Iris pigment epithelial cell (primary cell): ENCODE data around the gene MAGOH.
"Not testable (repeated sequence)": the region's sequence is repeated elsewhere in the genome, so short reads cannot be mapped to it uniquely, and the experiment has no call there.

Experiments used
- DNase-seq: peaks from one replicate; pipeline ENCODE4 v3.0.0-alpha.2; 2011; ENCODE audit warnings: low read depth

Gene MAGOH

DNA sequence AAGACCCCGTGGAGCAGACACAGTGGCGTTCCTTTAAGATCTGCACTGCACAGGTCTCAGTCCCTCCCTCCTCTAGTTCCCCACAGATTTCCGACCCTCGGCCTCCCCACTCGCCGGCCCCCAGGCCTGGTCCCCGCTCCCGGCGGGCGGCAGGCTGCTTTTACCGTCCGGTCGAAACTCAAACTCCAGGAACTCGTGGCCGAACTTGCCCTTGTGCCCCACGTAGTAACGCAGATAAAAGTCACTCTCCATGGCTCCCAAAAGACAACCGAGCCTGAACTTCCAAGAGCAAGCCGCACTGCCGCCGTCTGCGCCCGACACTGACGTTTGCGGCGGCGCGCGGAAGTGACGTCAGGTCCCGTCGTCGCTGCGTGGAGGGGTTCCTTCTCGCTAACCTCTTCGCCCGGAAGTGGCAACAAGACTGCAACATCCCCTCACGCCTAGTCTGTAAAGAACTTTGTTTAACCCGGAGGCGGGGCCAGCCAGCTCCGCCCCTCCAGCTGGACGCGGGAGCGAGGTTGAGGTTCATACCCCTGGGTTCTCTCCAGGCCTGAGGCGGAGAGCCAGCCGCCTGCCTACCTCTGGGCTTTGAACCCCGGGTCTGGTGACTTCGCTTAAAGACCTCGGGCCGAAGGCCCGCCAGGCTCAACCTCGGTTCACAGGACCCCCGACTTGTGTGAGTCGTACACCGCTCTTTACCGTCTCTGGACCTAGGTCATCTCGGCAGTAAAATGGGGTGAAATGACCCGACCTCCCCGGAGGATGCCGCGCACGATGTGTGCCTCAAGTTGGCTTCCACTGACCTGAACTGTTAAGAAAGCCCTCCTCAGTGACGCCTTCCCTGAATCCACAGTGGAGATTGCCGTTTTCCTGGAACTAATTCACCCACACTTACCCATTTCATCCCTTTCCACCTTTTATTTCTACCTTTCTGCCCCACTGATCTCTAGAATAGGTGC lies at the start of gene MAGOH:
Gene MAGOH, minus strand, starts transcription at position 322 of the 959 bp plus-strand sequence. Its CDS starts 70 bp downstream, at position 252.
- peak; percentile 97 for DNase-seq

DNA sequence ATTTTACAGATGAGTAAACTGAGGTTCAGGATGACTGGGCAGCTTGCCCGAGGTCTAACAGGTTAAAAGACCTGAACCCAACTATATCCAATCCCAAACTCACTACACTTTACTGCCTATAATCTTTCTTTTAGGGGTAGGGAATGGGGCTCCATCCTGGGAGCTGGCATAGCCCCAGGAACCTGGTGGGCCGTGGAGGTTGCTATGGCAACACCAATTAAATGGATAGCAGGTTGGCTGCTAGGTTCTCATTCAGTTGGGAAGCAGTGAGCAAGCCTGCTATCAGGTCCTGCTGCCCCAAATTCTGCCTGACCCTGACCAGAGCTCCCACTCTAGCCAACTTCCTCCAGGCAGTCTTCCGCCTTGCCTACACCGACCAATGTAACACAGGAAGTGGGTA lies 48.6 kb upstream of the MAGOH start:
- no peak for DNase-seq

DNA sequence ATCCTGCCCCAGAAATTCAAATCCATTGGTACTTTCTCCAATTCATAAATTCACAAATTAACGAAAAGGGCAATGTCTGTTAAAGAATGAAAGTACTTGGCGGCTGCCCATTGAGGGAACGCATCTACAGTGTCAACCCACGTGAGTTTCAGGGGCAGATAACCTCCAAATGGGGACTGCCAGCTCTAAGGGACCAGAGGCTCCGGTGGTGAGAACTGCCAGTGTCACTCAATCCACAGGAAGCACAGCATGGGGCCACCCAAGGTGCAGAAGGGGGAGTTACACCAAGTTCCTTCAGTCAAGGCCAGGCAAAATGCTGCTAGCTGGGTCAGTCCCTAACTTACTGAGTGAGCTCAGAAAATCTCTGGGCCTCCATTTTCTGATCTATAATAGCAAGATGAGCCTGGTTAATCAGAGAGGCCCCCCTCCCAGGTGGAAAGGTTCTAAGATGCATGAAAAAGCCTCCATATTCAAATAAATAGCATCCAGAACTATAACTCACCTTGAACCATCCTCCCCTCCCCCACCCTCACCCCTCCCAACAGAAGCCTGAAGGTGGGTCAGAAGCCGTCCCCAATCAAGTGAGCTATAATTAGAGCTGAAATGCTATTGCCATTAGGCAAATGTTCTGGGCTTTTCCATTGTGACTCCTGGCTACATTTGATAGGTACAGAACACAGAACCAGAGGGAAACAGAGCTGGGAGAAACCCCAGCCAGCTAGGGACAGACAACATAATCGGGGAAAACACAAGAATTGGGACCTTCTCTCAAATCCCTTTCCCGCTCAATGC lies 47.8 kb upstream of the MAGOH start:
- DNase-seq = no peak

DNA sequence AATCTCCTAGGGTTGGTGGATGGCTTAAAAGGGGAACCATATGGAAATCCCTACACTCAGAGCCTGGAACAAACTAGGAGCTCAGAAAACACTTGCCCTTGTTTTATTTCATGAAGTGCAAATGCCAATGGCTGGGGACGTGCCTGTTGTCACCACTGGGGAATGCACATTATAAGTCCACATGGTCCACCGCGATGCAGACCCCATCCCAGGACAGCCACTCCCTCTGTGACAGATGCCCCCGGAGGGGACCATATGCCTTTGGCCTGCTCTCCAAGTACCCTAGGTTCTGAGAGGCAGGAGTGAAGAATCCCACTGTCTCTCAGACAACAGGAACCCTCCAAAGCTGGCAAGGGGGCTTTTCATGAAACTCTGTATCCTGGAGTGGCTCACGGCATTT lies 47.2 kb upstream of the MAGOH start:
- DNase-seq = no peak

DNA sequence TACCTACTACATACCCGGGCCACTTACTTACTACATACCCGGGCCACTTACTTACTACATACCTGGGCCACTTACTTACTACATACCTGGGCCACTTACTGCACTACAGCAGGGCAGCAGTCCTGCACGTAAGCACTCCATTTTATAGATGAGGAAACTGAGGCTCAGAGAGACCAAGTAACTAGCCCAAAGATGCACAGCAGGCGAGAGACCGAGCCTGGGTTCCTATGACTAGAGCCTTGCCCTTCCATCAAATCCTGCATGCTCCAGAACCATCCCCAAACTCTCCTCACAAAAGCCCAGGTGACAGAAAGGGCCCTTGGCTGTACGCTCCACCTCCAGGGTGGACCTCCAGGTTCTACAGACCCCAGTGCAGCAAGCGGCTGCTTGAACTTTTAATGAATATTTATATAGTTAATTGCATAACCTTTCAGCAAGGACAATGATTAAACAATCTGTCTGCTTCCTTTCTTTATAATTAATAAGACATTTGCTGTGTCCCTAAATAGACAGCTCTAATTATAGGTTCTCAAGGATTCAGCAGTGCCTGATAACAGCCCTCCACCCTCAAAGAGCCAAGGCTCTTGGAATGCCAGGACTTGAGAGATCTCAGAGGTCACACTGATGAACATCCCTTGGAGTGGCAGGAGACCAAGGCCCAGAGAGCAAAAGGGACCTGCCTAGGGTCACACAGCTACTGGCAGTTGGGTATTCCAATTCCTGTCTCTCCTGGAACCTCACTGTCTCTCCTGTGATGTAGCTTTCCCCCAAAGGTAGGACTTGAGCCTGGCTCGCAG lies 46.1 kb upstream of the MAGOH start:
- DNase-seq = no peak

DNA sequence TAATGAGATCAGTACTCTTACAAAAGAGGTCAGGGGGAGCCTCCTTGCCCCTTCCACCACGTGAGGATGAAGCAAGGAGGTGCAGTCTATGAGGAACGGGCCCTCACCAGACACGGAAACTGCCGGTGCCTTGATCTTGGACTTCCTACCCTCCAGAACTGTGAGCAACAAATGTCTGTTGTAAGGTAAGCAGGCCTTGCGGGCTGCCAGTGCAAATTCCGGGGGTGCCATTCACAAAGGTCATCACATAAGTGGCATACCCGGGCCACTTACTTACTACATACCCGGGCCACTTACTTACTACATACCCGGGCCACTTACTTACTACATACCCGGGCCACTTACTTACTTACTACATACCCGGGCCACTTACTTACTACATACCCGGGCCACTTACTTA lies 44.8 kb upstream of the MAGOH start:
- not testable (repeated sequence) for DNase-seq

DNA sequence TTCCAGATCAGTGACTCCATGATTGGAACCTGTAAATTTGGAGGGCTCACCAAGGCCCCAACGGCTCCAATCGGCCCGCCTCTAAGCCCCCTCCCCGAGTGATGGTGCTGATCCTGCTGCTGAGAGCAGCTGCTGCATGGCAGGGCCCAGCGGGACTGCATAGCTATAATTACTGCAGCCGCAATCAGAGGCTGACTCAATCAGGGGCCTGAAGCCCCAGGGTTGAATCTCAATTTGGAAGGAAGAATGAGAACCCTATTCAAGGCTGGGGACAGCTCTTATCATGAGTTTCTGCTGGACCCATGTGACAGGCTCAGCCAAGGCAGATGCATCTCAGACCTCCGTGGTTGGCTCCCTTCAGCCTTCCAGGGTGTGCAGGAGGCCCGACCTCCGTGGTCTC lies 42.8 kb upstream of the MAGOH start:
- no peak for DNase-seq

DNA sequence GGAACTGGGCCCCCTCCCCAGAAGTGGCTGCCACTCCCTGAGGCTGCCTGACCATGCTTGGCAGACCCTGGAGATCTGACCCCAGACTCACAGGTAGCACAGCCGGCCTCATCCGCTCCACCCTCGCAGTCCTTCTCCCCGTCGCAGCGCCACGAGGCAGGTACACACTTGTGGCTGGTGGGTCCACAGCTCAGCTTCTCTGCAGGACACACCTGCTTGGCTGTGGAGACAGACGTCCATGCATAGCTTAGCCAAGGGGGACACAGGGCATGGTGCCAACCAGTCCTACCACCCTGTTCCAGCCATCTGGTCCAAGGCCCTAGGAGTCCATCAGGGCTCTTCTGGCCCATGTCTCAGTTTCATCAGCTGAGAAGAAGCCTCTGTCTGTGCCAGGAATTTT lies 42.2 kb upstream of the MAGOH start:
- DNase-seq = no peak

DNA sequence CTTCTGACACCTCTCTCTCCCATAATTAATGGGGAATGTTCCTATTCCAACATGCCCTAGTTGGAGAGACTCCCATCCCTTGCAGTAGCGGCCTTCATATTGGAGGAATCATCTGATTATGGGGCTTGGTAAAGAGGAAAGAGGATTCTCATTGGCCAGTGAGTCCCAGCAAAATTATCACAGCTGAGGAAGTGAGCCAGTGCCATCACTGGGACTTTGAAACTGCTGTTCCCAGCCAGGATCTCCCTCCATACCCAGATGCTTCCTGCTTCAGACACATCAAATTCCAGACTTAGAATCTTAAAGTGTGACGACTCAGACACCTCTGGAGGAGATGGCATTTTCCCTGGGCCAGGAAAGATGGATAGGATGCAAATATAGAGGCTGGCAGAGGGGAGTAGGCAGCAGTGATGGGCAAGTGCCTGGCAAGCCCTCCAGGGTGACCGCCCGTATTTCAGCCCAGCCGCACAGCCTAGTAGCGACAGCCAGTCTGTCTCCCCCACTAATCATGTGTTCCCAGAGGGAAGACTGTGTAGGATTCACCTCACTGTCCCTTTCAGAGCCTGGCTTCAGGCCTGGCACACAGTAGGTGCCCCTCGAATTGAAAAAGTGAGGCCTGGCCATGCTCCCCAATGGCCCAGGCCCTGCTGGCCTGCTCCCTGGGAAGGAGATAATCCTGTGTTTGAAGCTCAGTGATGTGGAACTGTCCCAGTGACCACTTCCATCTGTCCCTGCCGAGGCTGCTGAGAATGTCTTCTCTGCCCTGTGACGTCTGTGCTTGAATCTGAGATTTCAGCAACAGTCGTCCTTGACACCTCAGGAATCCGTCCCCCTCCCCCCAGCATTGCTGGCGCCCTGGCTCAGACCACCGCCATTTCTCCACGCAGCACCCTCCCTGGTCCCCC lies 41.2 kb upstream of the MAGOH start:
- DNase-seq = no peak

DNA sequence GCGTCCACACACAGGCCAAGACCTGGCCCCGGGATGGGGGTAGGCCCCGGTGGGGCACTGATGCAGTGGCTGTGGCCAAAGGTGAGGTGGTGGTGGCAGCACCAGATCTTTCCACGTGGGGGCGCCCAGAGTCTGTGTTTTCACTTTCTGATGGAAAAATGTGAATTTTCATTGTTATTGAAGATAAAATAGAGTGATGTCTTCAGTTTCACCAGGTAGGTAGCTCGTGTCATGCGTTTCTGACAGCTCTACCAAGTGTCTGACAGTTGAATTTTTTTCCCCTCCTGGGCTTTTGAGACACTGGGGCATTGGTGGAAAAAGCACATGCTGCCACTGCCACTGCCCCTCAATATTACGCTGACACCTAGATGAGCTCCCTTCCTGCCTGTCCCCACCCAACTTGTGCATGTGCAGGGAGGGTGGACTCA lies 40.0 kb upstream of the MAGOH start:
- no peak for DNase-seq

DNA sequence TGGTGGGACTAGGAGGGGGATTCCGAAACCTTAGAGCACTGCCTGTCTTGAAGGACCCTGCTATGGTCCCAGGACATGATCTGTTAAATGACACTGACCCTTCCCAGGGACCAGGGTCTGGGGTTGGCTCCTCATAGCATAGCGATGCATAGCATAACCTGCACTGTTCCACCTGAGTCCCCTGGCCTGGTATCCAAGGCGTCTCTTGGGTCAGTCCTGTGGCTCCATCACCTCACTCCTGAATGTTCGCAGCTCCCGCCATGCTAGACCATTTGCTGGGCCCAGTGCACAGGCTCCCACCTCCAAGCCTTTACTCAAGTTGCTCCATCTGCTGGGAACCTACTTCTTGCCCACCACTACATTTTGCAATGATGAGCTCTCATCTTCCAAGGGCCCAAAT lies 39.0 kb upstream of the MAGOH start:
- DNase-seq = no peak

DNA sequence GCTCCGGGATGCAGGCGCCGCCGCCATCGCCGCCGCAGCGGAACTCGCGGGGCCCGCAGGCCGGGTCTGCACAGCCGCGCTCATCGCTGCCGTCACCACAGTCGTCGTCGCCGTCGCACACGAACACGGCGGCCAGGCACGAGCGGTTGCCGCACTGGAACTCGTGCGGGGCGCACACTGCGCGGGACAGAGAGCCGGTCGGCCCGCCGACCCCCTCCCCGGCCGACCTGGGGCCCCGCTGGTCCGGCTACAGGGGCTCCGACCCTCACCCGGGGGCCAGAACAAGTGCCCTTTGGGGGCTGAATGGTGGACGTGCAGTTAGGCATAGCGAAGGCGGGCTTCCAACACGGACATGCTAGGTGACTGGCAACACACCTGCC lies 38.6 kb upstream of the MAGOH start:
- DNase-seq = no peak

DNA sequence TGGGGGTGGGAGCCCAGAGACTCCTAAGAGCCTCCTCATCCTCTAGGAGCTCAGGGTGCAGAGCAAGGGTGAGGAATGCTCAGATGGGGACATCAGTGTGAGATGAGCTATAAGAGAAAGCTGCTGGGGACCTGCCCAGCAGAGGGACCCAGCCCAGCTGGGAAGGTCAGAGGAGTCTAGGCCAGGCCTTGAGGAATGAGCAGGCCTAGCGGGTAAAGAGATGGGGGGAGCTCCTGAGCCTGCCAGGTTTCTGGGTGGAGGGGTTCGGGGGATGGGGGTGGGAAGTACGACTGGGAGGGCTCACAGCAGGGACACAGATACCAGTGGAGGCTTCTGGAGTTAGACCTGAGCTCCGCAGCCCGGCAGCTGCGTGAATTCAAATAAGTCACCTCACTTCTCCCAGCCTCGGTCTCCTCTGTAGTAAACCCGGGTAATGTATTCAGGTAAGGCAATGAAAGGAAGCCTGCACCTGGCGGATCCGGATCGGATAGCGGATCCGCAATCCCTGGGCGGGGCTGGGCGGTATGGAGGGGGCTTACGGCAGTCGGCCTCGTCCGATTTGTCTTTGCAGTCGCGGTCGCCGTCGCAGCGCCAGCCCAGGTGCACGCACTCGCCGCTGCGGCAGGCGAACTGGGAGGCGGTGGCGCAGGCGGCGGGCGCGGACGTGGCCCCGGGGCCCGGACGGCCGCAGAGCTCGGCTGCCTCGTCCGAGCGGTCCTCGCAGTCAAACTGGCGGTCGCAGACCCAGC lies 38.0 kb upstream of the MAGOH start:
- no peak for DNase-seq

DNA sequence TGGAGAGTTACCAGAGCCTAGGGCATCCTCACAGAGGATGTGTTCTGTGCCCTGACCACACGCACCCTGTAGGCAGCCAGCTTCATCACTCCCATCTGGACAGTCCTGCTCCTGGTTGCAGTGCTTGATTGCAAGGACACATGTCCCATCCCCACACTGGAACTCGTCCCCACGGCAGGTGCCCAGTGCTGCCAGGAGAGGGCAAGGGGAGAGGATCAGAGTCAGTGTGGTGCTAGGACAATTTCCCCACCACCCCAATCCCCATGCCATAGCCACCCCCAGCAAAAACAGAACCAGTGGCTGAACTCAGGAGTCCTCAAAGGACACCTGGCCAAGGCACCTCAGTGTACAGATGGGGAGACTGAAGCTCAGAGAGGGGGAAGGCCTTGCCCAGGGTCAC lies 37.2 kb upstream of the MAGOH start:
- DNase-seq = no peak

DNA sequence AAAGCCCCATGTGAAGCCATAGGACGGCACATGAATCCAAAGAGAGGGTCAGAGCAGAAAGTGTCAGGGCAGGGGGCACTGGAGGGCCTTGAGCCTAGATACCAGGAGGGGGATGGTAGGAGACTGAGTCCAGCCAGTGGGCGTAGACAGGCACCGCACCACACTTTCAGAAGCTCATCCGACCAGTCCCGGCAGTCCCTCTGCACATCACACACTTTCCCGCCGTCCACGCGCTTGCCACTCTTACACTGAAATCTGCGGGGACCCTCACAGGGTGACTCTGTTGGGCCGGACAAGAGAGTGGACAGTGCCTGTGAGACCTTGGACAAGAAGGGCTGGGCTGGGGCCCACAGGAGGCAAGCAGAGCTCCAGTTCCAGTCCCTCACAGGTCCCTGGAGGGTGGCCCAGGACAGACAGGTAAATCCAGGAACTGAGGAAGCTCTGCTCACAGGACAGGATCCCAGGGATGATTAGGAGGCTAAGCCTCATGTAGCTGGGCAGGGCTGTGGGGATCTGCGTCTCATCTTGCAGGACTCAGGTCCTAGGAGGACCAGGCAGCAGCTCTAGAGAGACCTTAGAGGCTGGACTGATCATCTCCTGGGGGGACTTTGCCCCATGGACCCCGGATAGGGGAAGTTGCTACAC lies 36.3 kb upstream of the MAGOH start:
- no peak for DNase-seq

DNA sequence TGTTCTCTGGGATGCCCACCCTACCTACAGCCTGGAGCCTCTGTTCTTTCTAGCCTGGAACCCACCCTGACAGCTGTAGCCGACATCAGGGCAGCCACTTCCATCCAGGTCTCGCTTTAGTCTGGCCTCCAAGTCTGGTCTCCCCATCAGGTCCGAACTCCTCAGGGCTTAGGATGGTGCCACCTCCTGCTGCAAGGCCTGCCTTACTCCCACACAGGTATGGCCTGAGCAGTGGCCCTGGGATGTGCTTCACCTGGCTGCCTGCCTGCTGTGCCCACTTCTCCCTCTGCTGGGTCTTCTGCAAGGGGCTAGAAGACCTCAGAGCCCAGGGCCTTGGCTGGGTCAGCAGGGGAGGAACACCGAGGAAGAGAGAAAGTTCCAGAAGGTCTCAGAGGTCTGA lies 35.7 kb upstream of the MAGOH start:
- DNase-seq = no peak

DNA sequence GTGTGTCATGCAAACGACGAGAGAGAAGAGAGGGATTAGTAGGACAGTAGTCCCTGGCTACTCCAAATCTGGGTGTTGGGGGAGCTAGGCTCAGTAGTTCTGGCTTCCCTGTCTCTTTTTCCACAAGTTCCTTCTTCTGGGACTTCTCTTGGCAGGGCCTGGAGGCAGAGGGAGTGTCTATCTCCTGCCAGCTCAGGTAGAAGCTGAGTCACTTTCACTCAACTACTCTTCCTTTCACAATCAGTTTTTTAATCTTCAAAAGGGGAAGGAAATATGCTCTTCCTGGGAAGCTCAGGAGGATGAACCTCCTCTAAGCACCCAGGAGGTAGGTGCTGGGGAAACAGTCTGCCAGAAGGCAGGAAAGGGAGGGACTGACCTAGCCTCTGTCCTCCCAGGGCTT lies 35.2 kb upstream of the MAGOH start:
- DNase-seq = no peak

DNA sequence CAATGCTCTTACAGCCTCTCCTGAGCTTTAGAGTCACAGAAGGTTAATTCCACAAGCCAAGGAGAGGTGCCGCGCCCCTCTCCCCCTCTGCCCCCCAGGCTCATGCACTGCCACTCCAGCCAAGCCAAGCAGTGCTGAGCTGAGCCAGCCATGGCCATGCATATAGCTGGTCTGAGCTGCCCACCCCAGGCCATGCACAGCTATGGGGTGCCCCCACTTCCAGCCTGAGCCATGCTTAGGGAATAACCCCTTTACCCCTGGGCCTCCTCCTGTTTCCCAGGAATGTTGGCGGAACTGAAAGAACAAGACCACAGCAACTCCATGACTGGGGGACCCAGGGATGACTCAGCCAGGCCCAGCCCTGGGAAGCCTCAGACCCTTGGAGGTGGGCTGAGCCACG lies 34.0 kb upstream of the MAGOH start:
- no peak for DNase-seq

DNA sequence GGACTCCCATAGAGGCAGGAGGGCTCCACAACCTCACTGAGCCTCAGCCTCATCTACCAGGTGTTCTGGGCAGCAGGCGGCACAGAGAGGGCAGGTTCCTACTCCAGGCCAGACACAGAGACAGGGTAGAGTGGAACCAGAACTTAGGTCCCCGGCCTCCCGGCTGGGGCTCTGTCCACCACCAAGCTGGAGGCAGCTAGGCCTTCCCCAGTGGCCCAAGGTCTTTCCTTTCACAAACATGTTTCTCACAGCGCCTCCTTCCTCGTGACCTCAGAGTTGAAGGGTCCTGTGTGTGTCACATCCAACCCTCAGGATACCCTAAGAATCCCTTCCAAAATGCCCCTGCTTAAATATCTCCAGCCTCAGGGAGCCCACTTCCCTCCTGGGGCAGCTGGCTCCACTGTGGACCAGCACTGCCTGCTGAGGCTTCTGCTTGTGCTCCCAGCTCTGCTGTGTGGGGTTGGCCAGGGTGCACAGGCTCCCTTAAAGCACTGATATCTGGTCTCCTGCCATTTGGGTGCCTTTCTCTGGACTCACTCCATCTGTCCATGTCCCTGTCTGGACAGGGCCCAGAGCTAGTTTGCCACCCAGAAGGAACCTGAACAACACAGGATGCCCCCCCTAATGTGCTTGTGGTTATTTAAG lies 33.2 kb upstream of the MAGOH start:
- no peak for DNase-seq

DNA sequence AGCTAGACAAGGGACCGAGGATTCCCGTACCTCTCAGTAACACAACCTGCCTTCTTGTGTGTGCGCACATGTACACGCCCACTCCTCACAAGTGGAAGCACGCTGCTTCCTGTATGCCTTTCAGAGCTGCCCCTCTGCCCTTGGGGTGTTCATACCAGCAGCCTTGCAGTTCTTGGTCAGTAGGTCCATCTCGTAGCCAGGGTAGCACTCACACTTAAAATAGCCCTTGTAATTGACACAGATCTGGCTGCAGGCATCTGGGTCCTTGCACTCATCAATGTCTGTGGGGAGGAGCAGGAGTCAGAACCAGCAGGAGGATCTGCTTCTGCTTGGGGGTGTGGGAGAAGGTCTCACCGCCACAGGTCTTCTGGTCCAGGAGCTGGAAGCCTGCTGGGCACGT lies 32.6 kb upstream of the MAGOH start:
- DNase-seq = no peak
